Measurements from ENCODE around the gene YBX1. TPM values are rescaled to one million over a fixed set of nuclear protein-coding genes. Genes with fewer than 3 reads are reported as not detected.
A peak's percentile ranks its signal among the peaks of the same experiment; 100 is the strongest.

The YBX1 gene
- 861 and 867 TPM in 2 replicates for total RNA-seq

GRCh38 chr1:42681741-42682483, at the start of gene YBX1:
YBX1 (plus strand) TSS chr1:42682418; CDS start chr1:42682566, 148 bp downstream.
- H3K27me3 Mint-ChIP-seq, result no peaks in the 10 kb centered on the region
- intact Hi-C loops (cut with micrococcal nuclease), result loop anchor here (1.0 to 10.0 kb wide), 8 partner anchors 21 to 345 kb away; partner anchors contain the start of genes C1orf50, CCDC30, FOXJ3 and P3H1
- peak; percentile 98 for DNase-seq

GRCh38 chr1:42639116-42639515, 43.1 kb upstream of the YBX1 start:
- intact Hi-C loops (cut with micrococcal nuclease), result no loop called here
- no peaks in the 10 kb centered on the region for H3K27me3 Mint-ChIP-seq
- H3K4me1 Mint-ChIP-seq, result no peaks in the 10 kb centered on the region
- no peak overlapping the region for H3K27ac Mint-ChIP-seq
- H3K36me3 Mint-ChIP-seq (ENCODE audit: low read depth), result no peaks in the 10 kb centered on the region
- H3K4me3 Mint-ChIP-seq, result no peak overlapping the region
- DNase-seq, result no peak
- H3K9me3 Mint-ChIP-seq, result no peaks in the 10 kb centered on the region

More at GRCh38 chr1:42681741-42682483, at the start of gene YBX1:
- Mint-ChIP-seq H3K4me1 (peaks cover 50% of the 10 kb centered on the region), H3K27ac (peak within 1 kb of the TSS; percentile 98), H3K36me3 (ENCODE audit: low read depth) (peaks cover 50% of the 10 kb centered on the region), H3K4me3 (peak within 1 kb of the TSS; percentile 94), H3K9me3 (no peaks in the 10 kb centered on the region)

GRCh38 chr1:42646056-42646455, 36.2 kb upstream of the YBX1 start:
- H3K9me3 Mint-ChIP-seq, result no peaks in the 10 kb centered on the region
- no peak overlapping the region for H3K27ac Mint-ChIP-seq
- H3K4me3 Mint-ChIP-seq, result no peak overlapping the region
- intact Hi-C loops (cut with micrococcal nuclease), result no loop called here
- no peaks in the 10 kb centered on the region for H3K36me3 Mint-ChIP-seq (ENCODE audit: low read depth)
- no peak for DNase-seq
- peaks cover 9% of the 10 kb centered on the region for H3K27me3 Mint-ChIP-seq
- H3K4me1 Mint-ChIP-seq, result no peaks in the 10 kb centered on the region

- no peaks in the 10 kb centered on the region for H3K9me3 Mint-ChIP-seq
- H3K36me3 Mint-ChIP-seq (ENCODE audit: low read depth), result peaks cover 28% of the 10 kb centered on the region
- H3K27me3 Mint-ChIP-seq, result peaks cover 4% of the 10 kb centered on the region
- peak overlapping the region; percentile 82 for H3K27ac Mint-ChIP-seq
- no peak for DNase-seq
- peaks cover 34% of the 10 kb centered on the region for H3K4me1 Mint-ChIP-seq
- intact Hi-C loops (cut with micrococcal nuclease), result loop anchor here (10.0 kb wide), 1 partner anchor 268 kb away; no protein-coding TSS in a partner anchor
- peak overlapping the region; percentile 97 for H3K4me3 Mint-ChIP-seq
Observed at GRCh38 chr1:42657201-42657600, 25.0 kb upstream of the YBX1 start.

- DNase-seq, result peak; percentile 99
- intact Hi-C loops (cut with micrococcal nuclease), result loop anchor here (1.0 to 10.0 kb wide), 4 partner anchors 24 to 267 kb away; partner anchors contain the start of genes PPCS, YBX1 and ZMYND12
- Mint-ChIP-seq H3K9me3 (no peaks in the 10 kb centered on the region), H3K4me1 (peaks cover 34% of the 10 kb centered on the region), H3K27ac (peak within 1 kb of the TSS; percentile 98), H3K27me3 (peaks cover 4% of the 10 kb centered on the region), H3K36me3 (ENCODE audit: low read depth) (peaks cover 29% of the 10 kb centered on the region), H3K4me3 (peak within 1 kb of the TSS; percentile 97)
Observed at GRCh38 chr1:42657981-42658876, 24.0 kb upstream of the YBX1 start, which contains the start of gene PPIH. PPIH (plus strand) TSS chr1:42658423; CDS start chr1:42658447, 24 bp downstream.

GRCh38 chr1:42658877-42659337, 23.3 kb upstream of the YBX1 start:
- Mint-ChIP-seq H3K4me3 (peak overlapping the region; percentile 97), H3K27me3 (no peaks in the 10 kb centered on the region), H3K27ac (peak overlapping the region; percentile 98), H3K9me3 (no peaks in the 10 kb centered on the region), H3K4me1 (peaks cover 37% of the 10 kb centered on the region), H3K36me3 (ENCODE audit: low read depth) (peaks cover 32% of the 10 kb centered on the region)
- DNase-seq, result peak; percentile 60
- intact Hi-C loops (cut with micrococcal nuclease), result loop anchor here (1.0 to 10.0 kb wide), 4 partner anchors 23 to 266 kb away; partner anchors contain the start of genes PPCS, YBX1 and ZMYND12

- H3K36me3 Mint-ChIP-seq (ENCODE audit: low read depth), result peaks cover 49% of the 10 kb centered on the region
- H3K4me1 Mint-ChIP-seq, result peaks cover 38% of the 10 kb centered on the region
- H3K4me3 Mint-ChIP-seq, result peak overlapping the region; percentile 55
- H3K27ac Mint-ChIP-seq, result peak overlapping the region; percentile 64
- intact Hi-C loops (cut with micrococcal nuclease), result loop anchor here (1.0 kb wide), 1 partner anchor 20 kb away; no protein-coding TSS in a partner anchor
- DNase-seq, result peak; percentile 76
- H3K27me3 Mint-ChIP-seq, result no peaks in the 10 kb centered on the region
- no peaks in the 10 kb centered on the region for H3K9me3 Mint-ChIP-seq
Observed at GRCh38 chr1:42660907-42661500, 21.2 kb upstream of the YBX1 start.

GRCh38 chr1:42669936-42670335, 12.3 kb upstream of the YBX1 start:
- Mint-ChIP-seq H3K4me3 (no peak overlapping the region), H3K36me3 (ENCODE audit: low read depth) (peaks cover 62% of the 10 kb centered on the region), H3K27me3 (no peaks in the 10 kb centered on the region), H3K4me1 (peaks cover 3% of the 10 kb centered on the region), H3K27ac (no peak overlapping the region), H3K9me3 (no peaks in the 10 kb centered on the region)
- DNase-seq, result no peak
- intact Hi-C loops (cut with micrococcal nuclease), result no loop called here

- Mint-ChIP-seq H3K4me3 (no peak overlapping the region), H3K4me1 (peaks cover 3% of the 10 kb centered on the region), H3K9me3 (no peaks in the 10 kb centered on the region), H3K27me3 (no peaks in the 10 kb centered on the region), H3K36me3 (ENCODE audit: low read depth) (peaks cover 64% of the 10 kb centered on the region), H3K27ac (no peak overlapping the region)
- no peak for DNase-seq
- intact Hi-C loops (cut with micrococcal nuclease), result no loop called here
Observed at GRCh38 chr1:42670425-42670824, 11.8 kb upstream of the YBX1 start.

GRCh38 chr1:42674214-42674613, 8.0 kb upstream of the YBX1 start:
- no peaks in the 10 kb centered on the region for H3K9me3 Mint-ChIP-seq
- no peak overlapping the region for H3K27ac Mint-ChIP-seq
- peaks cover 2% of the 10 kb centered on the region for H3K4me1 Mint-ChIP-seq
- intact Hi-C loops (cut with micrococcal nuclease), result no loop called here
- DNase-seq, result no peak
- H3K36me3 Mint-ChIP-seq (ENCODE audit: low read depth), result peaks cover 48% of the 10 kb centered on the region
- no peak overlapping the region for H3K4me3 Mint-ChIP-seq
- H3K27me3 Mint-ChIP-seq, result no peaks in the 10 kb centered on the region

- no peak overlapping the region for H3K4me3 Mint-ChIP-seq
- no peaks in the 10 kb centered on the region for H3K27me3 Mint-ChIP-seq
- no peaks in the 10 kb centered on the region for H3K9me3 Mint-ChIP-seq
- DNase-seq, result no peak
- intact Hi-C loops (cut with micrococcal nuclease), result no loop called here
- H3K27ac Mint-ChIP-seq, result no peak overlapping the region
- H3K4me1 Mint-ChIP-seq, result peaks cover 2% of the 10 kb centered on the region
- peaks cover 46% of the 10 kb centered on the region for H3K36me3 Mint-ChIP-seq (ENCODE audit: low read depth)
Observed at GRCh38 chr1:42674682-42675081, 7.5 kb upstream of the YBX1 start.

- Mint-ChIP-seq H3K4me3 (no peak overlapping the region), H3K27ac (no peak overlapping the region), H3K27me3 (no peaks in the 10 kb centered on the region), H3K36me3 (ENCODE audit: low read depth) (peaks cover 40% of the 10 kb centered on the region), H3K9me3 (no peaks in the 10 kb centered on the region), H3K4me1 (peaks cover 7% of the 10 kb centered on the region)
- intact Hi-C loops (cut with micrococcal nuclease), result no loop called here
- DNase-seq, result no peak
Observed at GRCh38 chr1:42675467-42675866, 6.8 kb upstream of the YBX1 start.

- H3K27ac Mint-ChIP-seq, result no peak overlapping the region
- DNase-seq, result no peak
- no peaks in the 10 kb centered on the region for H3K9me3 Mint-ChIP-seq
- no peak overlapping the region for H3K4me3 Mint-ChIP-seq
- peaks cover 39% of the 10 kb centered on the region for H3K36me3 Mint-ChIP-seq (ENCODE audit: low read depth)
- intact Hi-C loops (cut with micrococcal nuclease), result no loop called here
- peaks cover 16% of the 10 kb centered on the region for H3K4me1 Mint-ChIP-seq
- no peaks in the 10 kb centered on the region for H3K27me3 Mint-ChIP-seq
Observed at GRCh38 chr1:42676534-42677087, 5.6 kb upstream of the YBX1 start.

Data from activated CD4-positive, alpha-beta T cell treated with anti-CD3 and anti-CD28 coated beads, Interleukin-2, amount 10 ng/mL, durations not matched to agents 24 days and 14 days (primary cell).